HG02852 (cell line): ENCODE results near the gene CYP19A1.
A peak's percentile ranks its signal among the peaks of the same experiment; 100 is the strongest.
"Not testable (repeated sequence)": the region's sequence is repeated elsewhere in the genome, so short reads cannot be mapped to it uniquely, and the experiment has no call there.

Experiments
- ATAC-seq: cut with Tn5 transposase; IDR thresholded peaks from one replicate; pipeline ENCODE4 v1.9.1; 2021; ENCODE audit warnings: mild to moderate bottlenecking, moderate library complexity; ENCODE audit not compliant: unreplicated experiment

Gene CYP19A1

DNA sequence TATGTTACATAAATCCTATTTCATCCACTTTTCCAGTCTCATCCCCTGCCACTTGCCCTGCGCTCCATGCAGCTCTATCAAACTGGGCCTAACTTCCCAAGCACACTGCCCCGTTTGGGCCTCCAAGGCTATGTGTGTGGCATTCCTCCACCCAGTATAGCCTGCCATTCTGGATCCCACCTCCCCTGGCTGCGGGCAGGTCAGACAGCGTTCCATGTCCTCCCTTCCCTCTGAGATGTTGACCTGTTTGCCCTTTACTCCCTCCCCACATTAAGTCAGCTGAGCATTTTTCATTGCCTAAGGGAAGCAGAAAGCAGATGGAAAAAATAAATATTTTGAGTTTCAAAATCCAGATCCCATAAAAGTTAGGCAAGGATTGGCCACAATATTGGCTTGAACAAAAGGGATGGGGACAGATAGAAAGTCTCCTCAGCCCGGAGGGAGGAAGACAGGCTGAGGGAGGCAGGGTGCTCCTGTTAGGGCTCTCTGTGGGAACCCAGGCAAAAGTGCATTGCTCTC lies 73.3 kb downstream of the CYP19A1 start:
- no peak for ATAC-seq

DNA sequence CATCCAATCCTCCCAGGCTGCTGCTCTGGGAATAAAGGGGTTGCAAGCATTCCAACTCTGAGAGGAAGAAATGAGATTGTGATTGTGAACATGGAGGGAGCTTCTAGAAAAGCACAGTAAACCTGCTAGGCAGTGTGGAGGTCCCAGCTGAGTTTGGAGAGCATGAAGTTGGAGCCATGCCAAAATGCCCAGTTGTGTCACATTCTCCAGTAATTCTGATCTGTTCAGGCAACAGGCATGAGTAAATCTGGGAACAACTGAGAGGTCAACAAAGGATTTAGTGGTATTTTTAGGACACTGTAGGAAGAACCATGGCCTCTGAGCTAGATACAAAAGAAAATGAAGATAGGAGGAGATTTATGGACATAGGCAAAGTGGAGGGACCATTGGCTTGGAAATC lies 74.7 kb downstream of the CYP19A1 start:
- no peak for ATAC-seq

DNA sequence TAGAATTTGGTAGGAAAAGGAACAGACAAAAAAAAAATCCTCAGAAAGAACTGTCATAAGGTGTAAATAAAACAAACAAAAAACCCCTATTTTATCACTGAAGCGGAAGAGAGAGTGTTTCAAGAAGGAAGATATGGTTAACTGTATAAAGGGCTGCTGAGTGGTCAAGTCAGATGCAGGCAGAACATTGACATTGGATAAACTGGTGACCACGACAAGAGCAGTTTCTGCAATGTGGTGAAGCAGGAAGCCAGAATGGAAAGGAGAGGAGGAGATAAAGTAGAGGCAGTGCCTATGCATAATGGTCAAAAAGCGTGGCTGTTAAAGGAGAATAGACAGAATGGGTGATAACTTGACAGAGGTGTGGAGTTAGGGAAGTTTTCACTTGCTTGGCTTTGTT lies 75.3 kb downstream of the CYP19A1 start:
- ATAC-seq: no peak

DNA sequence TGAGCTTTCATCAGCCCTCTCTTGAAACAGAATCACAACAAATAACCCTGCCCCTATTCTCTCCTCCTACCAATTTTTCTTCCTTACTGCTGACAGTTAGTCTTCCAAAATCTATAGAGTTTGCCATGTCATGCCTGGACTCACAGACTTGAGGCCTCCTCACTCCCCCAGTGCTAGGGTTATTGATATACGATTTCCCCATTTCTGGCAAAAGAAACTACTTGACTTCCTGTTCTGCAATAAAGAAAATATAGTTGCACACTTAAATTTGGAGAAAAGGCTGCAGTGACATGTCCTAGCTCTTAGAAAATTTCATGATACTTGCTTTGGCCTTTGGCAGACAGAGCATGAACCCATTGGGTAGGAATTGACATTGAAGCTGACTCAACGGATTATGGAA lies 75.9 kb downstream of the CYP19A1 start:
- no peak for ATAC-seq

DNA sequence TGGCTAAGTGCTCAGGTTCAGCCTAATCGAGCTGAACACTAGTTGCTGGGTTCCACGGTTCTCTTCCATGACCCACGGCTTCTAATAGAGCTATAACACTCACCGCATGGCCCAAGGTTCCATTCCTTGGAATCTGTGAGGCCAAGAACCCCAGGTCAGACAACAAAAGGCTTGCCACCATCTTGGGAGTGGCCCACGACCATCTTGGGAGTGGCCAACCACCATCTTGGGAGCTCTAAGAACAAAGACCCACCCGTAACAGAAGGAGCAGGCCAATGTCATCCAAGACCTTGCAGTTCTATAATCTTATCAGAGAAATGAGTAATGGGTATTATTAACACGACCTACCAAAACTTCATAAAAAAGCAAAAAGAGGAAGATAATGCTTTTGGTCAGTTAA lies 77.3 kb downstream of the CYP19A1 start:
- not testable (repeated sequence) for ATAC-seq

DNA sequence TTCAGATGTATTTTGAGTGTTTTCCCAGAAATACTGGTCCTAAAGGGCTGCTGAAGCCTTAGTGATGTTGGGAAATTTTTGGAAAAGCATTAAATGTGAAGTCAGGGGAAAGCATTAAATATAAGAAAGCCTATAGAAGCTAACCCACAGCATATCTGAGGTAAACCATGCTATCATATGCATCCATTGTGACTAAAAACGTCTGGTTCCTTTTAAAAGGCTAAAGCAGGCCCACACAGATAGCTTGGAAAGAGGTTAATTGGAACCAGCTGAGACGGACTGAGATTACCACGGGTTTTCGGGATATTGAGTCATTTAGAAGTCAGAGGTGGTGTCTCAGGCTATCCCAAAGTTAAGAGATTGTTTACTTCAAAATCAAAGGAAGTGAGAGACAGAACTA lies 78.2 kb downstream of the CYP19A1 start:
- no peak for ATAC-seq

DNA sequence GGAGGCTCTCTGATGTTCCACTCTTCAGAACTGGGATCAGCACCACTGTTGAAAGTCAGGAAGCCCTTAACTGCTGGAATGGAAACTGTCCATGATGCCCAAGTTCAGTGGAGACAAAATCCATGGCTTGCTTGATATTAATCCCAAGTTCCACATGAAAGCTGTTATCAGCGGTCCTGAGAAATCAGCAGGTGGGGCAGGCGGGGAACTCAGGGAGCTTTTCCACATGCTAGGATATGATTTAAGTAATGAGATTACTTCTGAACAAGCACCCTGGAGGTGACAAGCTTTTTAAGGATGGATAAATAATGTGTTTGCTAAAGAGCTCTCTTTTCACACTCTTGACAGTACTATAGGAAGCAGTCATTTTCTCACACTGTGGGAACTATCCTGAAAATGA lies 82.9 kb downstream of the CYP19A1 start:
- no peak for ATAC-seq

DNA sequence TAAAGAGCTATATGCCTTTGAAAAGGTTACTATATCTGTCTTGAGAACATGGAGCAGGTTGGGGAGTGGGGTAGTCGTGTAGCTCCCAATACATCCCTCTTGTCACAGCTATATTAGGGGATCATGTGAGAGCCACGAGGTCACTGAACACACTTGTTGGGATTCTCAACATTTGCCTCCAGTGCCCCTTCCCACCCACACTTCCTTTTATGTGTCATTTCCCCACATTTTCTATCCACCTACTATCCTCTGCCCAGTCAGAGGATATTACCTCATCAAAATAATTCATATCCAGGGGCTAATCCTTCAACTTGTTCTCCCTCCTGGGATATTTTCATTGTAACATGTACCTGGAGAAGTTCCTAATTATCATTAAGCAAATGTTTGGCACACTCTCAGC lies 85.0 kb downstream of the CYP19A1 start:
- ATAC-seq: no peak

DNA sequence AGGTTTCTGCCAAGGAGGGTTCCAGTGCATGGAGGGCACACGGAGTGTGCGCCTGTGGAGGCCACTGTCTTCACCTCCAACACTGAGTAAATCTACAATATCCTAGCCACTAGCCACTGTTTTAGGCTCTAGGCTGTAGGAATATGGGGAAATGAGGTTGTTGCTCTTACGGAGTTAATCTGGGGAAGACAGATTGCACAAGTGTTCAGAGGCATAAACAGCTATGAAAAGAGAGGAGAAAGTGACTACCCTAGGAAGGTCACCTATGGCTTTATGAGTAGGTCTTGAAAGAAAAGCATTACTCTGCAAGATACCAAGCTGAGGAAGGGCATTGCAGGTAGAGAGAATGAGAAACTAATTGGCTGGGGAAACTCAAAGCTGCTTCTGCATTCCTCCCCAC lies 85.7 kb downstream of the CYP19A1 start:
- ATAC-seq: no peak

DNA sequence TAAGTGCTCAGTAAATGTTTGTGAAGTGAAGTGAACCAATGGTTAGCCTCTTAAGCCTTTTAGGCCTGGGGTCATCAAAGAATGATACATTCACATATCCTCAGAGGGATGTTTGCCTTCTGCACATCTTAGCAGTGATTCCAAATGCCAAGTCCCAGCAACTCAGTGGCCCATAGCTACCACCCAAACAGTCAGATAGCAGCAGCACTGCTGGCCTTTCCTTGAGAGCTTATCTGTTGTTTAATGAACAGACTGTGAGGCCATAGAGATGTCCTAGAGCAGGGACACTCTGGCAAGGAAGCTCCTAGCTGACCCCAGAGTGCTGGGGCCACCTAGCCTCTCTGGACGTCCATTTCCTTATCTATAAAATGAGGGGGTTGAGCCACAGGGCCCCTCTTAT lies 86.8 kb downstream of the CYP19A1 start:
- ATAC-seq: no peak

DNA sequence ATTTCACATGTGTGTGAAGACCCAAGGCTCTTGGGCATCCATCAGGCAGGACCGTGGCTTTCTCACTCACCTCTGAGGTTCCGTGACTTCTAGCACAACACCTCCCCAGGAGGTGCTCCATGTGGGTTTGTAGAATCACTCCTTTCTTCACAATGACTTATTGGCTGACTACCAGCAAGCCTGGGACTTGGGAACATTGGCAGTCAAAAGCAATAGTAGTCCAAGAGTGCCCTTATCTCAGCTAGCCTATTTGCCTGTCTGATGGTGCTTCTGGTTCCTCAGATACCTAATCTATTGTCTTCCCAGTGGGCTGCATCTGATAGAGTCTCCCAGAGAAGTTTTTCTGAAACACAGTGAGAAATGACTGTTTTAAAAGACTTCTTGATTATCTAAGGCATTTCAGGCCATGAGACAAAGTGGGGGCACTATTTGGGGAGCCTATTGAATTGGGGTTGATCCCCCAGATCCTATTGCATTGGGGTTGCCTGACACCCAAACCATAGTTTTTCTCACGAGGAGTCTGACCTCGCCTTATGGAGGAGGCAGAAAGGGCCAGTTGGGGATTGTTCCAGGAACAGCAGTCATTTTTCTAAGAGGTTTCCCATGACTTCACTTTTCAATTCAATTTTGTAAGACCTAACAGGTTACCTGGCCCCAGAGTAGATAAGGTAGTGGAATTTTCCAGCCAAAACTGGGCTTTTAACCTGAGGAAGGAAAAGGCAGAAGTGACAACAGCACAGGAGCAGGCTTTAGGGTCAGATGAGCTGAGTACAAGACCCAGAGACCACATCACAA lies 88.0 kb downstream of the CYP19A1 start:
- ATAC-seq: no peak

DNA sequence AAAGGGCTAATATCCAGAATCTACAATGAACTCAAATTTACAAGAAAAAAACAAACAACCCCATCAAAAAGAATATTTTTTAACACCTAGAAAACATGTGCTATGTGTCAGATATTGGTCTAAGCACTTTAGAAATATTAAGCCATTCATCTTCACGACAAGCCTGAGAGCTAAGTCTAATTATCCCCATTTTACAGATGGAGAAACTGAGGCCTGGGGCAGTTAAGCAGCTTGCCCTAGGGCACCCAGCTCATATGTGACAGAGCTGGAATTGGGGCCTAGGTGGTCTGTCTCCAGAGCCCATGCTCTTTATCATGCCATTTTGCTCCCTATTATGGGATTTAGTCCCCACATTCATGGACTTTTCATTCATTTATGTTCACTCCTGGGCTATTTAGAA lies 92.8 kb downstream of the CYP19A1 start:
- ATAC-seq: no peak

DNA sequence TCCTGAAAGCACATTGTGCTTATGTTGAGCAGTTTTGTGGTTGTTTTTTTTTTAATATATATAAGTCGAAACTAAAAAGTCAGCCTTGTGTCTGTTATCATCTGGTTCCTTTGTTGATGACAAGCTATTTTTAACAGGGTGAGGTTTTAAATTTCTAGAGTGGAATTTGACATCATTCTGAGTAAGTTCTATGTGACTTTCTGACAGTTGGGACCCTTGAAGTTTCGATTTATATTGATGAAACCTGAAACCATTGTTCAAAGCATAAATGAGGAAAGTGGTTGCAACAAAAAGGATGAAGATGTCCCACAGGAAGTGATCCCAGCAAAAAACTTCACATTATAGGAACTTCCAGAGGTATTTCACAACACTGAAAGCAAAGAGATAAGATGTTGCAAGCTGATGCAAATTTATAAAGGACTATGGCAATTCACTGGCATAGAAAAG lies 94.0 kb downstream of the CYP19A1 start:
- no peak for ATAC-seq

DNA sequence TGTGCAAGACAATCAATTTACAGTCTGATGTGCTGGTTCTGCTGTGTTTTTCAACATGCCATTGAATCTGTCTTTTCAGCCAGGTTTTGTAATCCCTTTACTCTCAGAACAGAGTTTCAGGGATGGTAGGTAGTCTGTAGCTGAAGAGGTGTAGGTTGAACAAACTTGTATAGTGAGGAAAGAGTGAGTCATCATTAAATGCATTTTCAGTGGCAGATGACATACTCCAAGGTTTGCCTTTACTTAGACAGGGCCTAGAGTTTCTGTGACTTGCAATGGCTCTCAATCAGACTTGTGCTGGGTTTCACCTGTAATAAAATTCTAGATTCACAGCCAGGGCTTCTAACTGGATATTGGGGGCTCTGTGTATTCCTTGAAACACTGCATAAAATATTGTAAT lies 94.6 kb downstream of the CYP19A1 start:
- ATAC-seq: no peak

DNA sequence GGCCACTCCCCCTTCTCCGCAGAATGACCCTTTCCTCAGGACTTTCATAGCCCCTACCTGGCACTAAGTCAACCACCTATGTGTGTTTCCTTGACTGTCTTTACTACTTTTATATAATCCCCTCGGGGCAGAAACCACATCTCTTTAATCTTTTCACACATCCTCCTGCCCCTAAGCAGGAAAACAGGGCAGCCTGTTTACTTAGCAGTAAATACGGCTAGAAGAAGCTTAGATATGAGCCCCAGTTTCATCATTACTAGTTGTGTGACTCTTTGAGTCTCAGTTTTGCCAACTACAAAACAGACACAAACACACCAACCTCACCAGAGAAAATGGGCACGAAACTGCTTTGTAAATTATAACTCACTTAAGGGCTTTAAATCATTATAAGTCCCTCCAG lies 98.3 kb downstream of the CYP19A1 start:
- ATAC-seq: no peak

DNA sequence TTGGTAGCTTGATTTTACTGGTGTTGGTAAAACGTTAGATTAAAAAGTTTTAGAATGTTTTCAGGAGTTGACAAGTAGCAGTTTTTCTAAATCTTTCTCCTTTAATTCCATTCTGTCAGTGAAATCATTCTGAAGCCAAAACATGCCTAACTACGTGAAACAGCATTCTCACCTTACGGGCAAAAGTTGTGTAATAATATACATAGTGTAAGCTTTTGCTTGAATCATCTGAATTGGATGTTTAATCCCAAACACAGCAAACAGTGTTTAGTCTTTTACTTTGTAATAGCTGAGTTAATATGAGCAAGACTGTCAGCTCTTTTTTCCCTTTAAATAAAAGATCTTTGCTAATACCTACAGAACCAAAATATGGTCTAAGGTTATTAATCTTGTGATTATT lies 100.6 kb downstream of the CYP19A1 start:
- no peak for ATAC-seq

DNA sequence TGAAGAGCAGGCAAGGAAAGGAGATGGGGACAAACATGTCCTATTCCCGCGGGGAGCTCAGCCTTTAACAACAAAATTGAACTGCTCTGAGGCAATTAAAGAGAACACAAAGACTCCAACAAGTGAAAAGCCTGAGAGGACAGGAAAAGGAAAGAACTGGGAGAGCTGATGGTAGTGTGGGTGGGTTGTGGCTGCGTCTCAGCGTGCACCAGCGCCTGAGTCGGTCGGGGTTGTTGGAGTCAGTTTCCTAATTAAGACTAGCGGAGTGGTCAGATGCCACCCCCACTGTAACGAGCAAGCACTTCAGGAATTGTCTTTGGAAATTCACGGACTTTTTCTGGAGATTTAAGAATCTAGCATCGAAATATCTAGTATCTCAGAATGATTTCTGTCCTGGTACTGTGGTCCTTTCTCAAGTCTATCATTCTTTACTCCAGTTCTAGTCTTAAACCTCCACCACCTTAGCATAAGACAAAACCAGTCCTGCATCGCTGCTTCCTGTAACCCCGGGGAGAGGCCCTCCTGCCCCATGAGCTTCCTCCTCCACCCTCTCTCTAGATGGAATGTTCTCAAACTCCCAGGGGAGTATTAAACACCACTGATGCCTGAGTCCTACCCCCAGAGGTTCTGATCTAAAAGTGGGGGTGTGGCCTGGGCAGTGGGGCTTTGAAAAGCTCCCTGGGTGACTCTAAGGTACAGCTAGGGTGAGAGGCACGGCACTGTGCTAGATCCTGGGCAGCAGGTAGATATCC lies 104.0 kb downstream of the CYP19A1 start:
- no peak for ATAC-seq

DNA sequence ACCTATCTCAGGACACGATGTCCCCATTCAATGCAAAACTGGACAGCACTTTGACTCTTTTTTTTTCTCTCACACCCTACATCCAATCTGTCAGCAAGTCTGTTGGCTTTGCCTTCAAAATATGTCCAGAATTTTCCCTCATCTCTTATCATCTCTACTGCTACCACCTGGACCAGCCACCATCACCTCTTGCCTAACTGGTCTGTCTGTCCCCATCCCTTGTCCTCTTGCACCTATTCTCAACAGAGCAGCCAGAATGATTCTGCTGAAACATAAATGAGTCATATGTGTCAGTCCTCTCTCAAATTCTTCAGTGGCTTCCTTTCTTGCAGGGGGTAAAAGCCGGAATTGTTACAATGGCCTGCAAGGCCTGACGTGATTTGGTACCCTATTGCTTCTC lies 105.8 kb downstream of the CYP19A1 start:
- ATAC-seq: no peak

DNA sequence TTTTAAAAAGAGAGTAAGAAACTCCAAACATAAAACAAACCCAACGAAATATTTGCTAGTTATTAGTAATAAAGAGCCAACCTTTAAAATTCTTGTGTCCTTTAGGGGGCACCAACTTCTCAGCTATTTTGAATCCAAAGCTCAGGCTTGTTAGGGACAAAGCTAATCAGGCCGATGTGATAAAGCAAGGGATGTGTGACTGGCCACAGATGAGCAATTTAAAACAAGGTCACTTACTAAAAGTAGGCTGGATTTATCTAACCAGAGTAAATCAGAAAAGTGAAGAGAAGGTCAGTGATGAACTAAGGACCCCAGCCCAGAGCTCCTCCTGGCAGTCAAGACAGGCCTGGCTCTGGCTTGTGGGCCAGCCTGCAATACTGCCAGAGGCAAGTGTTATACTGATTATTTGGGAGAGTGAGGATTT lies 108.5 kb downstream of the CYP19A1 start:
- ATAC-seq: no peak

DNA sequence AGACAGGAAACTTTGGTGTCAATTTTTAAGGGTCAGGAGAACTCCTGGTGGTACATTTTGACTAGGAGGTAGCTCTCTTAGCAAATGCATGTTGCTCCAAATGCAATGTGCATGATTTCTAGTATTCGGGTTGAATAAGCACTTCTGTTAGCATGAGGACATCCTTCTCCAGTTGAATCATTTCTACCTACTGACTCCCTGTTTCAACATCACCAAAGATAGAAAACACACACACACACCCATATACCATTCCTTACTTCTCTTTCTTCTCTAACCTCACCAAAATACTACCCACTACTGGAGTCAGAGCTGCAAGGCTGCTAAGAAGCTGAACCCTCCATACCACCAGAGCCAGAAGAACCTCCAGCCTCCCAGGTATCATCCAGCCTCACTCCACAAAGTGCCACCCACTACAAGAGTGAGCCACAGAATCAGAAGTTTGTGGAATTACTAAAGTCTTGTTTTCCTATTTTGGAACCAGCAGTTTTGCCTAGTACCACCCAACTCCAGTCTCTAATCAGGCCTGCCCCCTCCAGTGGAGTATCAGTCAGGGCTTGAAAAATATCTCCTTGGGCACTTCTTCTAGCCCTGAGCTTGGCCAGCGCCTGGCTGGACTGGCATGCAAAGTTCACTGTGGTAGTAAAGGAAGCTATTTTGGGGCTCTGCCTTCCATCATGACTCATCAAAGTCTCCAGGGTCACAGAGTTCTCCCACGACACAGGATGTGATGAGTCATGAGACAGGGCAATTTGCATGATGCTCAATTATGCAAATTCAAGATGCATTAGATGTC lies 110.3 kb downstream of the CYP19A1 start:
- ATAC-seq: peak; percentile 80

DNA sequence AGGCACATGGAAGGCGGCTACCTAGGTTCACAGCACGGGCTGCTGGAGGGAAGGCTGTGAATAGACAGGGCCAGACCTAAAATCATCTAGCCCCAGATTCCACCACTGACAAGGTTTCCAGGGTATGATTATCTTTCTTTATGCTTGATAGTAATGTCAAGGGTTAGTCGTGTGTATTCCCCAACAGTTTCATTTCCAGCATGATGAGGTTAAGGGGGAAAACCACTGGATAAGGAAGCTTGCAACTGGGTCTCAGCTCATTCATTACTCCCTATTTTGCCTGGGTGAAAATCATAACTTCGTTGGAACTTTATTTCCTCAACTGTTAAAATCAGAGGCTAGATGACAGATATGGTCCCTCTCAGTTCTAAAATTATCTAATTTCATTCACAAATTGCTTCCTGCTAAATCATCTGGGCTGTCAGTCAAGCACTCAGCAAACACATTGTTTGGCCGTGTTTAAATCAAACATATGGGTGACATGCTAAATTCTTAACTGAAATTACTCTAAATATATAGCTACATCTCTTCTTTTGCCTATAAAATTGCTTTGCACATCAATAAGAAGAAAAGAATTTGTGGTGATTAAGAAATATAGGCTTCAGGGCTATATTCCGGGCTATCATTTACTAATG lies 111.7 kb downstream of the CYP19A1 start:
- ATAC-seq: no peak
